GM19468 (cell line): ENCODE measurements around the gene PLXNA2.

Experiments used
- ATAC-seq: cut with Tn5 transposase; IDR thresholded peaks from one replicate; pipeline ENCODE4 v1.9.1; 2021; ENCODE audit warnings: mild to moderate bottlenecking, moderate library complexity, moderate number of reproducible peaks; ENCODE audit not compliant: unreplicated experiment; ENCODE audit errors: extremely low read depth

PLXNA2 gene

DNA sequence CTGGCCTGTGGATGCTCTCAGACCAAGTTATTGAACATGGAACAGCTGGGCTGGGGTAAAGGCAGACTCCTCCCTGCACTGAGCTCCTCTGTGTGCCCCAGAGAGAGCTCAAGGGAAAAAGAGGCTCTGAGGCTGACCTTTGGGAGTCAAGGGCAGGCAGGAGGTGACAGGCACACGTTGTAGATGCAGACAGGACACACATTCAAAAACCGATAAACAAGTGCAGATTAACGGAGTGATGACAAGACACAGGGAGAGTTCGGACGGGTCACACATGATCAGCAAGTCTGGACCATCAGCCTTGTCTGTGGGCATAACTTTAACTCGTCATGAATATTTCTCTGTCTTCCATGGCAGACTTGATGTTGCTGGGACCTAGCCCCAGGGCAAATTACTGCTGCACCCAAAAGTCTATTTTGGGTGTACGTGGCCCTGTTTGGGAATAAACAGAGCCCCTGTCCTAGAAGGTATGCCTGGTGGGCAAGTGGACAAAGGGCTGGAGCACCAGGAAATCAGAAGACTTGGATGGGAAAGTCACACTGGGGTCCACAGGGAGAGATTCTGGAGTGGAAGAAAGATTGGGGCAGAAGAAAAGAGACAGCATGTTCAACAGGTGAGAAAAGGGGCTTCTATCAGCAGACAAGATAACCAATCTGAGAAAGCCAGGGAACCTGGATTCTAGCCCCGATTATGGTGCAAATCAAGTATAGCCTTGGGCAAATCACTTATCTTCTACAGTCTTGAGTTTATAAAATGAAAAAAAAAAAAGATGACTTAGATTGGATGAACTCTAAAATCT lies 74.9 kb downstream of the PLXNA2 start:
- ATAC-seq: no peak

DNA sequence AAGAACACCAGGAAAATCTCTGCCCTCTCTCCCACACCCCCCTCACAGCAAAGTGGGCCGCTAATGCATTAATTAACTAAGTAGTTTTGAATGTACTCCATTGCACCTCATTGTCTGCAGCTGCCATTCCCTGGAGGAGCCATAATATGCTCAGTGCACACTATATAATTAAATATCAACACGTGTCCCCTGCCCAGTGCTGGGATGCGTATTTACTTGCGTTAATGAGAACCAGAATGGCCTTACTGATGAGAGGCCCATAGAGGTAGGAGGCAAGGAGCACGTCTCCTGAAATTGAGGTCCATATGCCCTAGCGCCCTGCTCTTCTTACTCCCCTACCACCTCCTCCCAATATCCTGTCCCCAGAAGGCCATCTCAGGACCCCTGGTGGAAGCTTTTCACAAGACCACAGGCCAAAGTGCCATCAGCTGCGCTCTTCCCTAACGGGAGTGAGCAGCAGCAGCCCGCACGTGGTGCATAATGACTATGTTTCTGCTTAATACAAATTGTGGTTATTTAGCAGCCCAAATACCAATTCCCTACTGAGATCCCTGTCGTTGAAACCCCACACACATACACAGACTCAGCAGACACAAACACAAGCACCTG lies 76.8 kb downstream of the PLXNA2 start:
- ATAC-seq: no peak

DNA sequence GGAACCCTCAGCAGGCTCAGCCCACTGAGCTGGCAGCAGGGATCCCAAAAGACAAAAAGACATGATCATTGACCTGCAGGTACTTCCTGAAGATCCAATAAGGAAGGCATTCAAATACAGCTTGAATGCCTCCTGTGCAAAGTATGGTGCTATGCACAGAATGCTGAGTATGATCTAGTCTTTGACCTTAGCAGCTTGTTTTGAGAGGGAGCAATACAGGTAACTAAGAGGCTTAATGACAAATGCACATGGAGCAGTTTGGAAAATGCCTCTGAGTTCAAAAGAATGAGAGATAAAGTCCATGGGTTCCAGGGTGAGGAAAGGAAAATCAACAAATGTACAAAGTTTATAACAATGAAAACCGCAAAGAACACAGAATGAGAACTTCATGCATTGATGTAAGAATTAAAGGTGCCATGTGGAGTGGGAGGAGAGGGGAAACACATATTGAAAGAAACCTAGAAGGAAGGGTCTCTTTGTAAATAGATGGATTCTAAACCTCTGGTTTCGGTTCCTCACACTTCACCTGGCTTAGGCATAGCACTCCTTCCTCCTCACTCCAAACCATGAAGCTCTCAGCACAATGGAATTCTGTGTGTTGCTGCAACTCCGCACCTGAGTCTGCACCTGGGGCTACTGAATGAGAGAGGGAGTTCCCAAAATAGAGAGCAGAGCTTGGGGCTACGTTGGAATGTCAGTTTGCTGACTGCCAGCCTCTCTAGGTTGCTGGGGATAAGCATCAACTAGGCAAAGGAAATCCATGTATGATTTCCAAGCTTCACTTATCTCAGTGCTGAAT lies 77.6 kb downstream of the PLXNA2 start:
- ATAC-seq: no peak

DNA sequence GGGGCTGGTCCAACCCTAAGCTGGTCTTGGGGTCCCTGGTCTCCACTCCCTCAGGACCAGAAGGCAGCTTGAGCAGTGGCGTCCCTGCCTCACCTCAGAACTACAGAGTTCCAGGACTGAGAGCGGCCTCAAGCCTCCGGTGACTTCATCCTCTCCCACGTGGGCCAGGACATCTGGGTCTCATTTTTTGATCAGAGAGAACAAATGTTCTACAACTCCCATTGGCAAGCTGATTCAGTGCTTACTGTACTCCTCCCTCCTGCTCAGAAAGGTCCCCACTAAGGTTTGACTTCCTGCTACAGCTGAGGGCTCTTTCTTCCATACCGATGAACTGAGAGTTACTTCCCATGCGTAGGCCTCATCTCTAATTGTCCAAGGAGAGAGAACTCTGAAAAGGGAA lies 78.5 kb downstream of the PLXNA2 start:
- ATAC-seq: no peak

DNA sequence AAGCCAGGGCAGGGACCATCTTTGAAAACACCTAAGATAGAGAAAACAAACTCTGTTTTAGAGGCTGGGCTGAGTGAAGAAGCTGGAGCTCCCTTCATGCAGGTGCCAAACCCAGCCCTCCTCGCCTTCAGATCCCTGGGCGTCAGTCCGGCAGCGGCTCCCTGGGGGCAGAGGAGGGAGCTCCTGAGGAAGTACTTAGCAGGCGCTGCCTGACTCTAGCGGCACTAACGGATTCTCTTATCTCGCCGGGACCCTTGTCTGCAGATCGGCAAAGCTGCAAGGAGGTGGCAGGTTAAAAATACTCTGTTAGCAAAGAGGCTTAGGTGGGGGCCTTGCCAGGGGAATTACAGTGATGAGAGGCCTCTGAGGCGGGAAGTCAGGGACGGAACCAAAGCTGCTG lies 79.6 kb downstream of the PLXNA2 start:
- ATAC-seq: no peak

DNA sequence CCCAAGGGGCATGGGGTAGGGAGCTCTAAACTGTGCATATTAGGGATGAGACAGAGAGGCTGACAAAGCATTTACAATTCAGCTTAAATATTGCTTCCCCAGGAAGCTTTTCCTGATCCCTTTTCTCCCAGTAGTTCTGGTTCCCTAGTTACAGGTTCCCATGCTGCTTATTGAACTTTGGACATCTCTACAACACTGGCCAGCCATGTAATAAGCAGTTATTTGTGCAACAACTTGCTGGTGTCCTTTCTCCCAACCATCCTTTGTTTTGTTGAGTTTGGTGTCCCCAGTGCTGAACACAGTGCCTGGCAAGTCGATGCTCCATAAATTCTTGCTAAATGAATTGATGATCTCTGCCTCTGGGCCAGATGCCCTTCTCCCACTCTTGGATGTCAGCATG lies 80.6 kb downstream of the PLXNA2 start:
- no peak for ATAC-seq

DNA sequence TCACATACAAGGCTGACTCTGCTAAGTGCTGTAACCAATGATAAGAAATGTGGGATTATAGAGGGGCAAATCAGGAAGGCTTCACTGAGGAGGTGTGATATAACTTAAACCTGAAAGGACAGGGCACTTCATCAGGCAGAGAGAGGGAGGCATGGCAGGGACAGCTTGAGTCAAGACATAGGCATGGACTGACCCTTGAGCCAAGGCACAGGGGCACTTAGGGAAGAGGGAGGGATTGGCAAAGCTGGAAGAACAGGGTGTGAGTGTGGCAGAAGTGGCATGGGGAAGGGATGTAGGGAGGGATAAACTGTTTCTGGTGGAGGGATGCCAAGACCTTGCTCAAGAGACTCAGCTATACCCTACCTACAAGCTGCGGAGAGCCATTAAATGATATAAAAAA lies 81.3 kb downstream of the PLXNA2 start:
- no peak for ATAC-seq

DNA sequence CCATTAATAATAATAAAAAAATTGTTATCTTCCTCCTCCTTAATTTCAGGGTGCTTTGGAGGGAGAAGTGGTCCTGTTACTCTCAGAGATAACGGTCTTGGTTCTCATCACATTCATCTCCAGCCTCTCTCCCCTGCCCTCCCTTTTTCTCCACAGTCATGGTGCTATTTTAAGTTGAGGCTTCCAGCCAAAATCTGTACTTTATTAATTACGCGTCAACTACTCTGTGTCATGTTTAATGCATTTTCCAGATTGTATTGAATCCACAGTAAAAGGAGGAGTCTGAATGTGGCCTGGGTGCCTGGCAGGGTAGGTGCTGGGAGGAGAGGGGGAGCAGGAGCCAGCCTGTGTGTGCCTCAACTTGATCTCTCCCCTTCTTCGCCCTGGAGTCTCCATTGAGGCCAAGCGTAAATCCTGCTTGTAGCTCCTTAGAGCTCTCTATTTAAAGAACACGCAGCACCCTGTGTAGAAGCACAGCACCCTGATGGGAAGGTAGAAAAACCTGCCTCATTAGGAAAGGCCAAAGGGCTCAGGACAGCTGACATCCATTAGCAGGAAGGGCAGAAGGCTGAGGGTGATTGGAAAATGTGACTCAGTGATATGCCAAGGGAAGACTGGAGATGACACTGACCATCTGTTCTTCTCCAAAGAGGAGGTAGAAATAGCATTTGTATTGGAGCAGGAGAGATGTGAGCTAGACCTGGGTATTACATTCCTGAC lies 82.4 kb downstream of the PLXNA2 start:
- no peak for ATAC-seq

DNA sequence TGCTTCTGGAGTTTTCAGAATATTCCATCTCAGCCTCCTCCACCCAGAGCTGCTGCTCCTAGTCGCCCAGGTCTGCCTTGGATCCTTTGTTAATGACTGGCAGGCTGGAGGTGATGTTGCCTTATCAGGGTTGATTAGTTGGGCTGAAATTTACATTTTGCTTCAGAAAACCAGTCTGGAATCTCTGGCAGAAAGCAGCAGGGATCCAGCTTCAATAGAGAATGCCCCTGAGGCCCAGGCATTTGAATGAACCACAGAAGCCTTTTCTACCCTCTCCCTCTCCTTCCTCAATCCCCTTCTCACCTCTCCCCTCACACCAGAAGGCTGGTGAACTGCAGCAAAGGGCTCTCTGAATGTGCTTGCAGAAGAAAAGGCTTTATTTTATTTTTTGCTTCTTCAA lies 83.2 kb downstream of the PLXNA2 start:
- no peak for ATAC-seq

DNA sequence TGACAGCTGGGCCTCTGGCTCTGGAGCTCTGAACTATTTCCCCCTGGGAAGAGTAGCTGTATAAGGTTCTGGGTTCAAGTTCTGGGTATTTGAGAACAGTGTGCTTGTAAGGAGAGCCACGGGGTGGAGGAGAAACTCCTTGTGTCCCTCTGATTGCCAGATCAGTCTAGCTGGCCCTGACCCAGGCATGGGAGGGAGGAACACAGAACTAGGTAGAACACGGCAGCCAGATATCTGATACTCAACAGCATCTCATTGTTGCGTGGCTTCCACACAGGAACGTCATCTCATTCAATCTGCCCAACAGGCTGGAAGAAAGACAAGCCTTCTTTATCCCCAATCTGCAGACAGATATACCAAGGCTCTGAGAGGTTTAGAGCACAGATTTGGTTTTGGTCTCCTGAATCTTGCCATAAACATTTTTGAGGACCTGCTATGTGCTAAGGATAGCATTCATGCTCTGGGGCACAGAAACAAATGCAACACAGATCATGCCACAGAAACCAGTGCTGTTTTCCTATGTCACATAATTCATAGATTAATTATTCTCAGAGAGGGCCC lies 83.8 kb downstream of the PLXNA2 start:
- no peak for ATAC-seq

DNA sequence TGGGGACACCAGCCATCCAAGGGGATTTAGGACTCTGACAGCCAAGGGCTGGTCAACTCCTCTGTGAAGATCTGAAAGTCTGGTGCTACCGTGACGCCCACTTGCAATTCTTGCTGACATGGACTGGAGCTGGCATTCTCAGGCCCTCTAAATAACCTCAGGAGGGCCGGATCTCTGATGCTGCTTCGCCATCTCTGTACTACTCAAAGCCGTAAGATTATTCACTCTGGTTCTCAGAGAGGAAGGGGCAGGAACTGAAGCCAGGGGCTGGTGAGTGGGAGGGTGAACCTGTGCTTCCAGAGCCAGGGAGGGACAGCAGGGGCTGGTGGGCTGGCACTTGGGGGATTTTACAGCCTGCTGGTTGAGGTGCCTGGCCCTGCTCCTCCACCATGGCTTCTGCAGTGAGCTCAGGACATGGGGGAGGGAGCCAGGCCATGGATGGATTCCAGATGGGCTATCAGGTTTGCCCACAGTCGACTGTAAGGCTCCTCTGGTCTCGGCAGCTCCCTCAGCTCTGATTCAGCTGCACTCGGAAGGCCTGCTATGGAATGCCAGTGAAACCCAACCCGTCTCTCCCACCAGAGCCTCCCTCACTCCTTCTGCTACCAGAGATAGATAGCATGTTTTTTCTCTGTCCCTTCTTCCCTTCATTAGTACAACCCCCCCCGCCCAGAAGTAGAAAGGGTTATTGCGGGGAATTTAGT lies 84.5 kb downstream of the PLXNA2 start:
- no peak for ATAC-seq

DNA sequence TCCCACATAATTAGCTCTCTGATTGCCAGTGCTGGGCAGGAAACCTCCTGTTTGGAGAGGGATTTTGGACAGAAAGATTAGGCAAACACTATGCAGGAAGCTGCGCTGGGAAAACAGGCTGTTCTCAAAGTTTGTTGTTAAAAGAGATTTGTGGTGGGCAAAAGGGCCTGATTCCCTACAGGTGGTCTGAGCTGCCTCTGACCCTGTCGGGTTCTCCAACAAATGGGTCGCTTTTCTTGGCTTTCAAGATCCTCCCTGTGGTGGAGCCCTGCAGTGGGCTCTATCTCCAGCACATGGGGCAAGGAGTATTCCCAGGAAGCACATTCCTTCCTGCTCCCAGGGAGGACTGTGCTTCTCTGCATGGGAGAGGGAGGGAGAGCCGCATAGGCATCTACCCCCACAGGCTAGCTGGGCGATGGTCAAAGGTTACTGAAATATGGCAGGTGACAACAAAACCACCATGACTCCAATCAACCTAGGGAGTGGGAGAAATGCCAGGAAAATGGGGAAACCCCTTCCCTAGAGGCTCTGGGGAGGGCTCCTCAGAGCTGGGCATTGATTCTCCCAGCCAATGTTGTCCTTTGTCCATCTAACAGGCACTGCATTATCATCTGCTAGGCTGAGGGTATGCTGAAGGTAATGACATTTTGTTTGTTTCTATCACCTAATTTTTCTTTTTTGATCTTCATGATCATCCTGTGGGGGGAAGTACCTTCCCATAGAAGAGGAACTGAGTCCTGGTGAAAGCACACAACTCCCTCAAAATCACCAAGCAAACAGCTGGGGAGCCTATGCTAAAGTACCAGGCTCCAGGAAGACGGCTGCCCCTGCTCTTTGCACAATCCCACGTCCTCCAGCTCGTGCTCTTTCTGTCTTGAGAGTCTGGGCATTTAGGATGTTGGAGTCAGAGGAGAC lies 85.3 kb downstream of the PLXNA2 start:
- ATAC-seq: no peak

DNA sequence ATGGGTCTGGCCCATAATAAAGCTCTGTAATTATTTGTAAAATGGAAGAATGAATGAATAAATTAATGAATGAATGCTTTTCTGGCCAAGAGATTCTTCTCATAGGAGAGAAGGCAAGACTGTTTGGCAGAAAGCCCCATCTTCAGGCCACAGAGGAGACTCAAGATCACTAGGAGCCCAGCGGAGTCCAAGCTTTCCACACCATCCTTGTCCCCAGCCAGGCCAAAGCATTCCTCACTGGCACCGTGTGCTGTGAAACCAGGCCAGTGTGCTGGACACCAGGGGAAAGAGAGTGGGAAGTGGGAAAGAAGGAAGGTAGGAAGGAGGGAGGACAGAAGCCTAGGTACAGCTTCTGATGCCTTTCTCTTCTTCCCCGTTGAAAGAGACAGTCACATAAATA lies 86.4 kb downstream of the PLXNA2 start:
- ATAC-seq: no peak

DNA sequence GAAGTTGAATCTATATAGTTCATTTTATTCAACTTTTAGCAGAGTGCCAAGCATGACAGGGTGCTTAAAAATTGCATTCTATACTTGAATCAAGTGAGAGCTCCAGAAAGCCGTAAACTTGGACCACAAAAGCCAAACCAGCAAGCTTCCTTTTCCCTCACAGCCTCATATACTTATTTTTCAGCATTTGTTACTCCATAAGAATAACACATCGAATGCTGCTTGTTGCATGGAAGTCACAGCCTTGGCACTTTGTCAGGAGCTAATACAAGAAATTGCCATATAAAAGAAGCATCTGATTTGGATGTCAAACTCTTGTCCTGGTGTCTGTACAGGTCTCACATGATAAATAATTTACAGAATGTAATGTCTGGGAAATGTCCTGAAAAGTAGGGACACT lies 87.4 kb downstream of the PLXNA2 start:
- no peak for ATAC-seq

DNA sequence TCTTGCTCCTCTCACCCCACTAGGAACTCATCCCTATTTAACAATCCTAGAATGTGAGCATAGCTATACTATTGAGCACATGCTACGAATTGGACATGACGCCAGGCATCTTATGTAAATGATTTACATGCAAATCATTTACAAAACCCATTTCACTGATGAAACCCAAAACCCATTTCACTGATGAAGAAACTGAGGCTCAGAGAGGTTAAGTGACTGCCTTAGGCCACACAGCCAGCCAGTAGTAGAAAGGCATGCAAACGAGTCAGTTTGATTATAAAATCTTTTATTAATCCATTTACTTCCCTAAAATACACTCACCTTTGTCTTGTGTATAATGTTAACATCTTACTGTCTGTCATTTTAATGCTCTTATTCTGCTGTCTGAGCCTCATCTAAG lies 87.9 kb downstream of the PLXNA2 start:
- ATAC-seq: no peak

DNA sequence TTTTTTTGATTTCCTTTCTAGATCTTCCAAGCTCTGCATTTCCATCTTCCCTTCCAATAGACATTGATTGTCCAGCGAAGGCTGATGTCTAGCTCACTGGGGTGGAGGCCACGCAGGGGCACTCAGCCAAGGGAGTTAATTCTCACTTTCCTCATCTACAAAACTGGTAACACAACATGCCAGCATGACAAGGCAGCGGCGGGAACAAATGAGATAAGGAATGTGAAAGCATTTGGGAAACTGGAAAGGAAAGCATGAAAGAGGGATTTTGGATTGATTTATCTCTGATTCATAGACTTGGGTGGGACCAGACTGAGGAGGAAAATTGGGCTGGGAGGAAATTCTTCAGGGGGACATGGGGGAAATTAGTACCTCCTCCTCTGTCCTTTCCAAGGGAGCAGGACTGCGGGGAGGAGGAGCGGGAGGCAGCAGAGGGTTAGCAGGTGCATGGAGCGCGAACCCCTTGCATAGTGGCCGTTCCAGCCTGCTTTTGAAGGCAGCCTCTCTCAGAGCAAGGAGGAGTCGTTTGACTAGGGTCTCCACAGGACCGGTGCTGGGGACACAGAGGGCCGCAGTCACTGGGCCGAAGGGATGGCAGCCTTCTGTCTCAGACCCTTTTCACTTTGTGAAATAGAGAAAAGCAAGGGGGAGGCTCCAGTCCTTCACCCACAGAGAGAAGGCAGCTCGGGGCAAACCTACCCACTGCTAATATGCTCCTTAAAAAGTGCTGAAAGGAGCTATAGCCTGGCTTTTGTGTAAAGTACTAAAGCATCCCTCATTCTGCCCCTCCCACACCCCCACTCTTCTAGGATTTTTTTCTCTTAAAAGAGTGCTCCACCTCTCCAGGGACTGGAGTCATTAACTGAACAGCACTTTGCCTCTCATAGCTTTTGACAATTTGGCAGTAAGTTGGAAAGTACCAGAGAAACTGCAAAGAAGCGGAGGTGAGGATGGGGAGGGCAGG lies 89.2 kb downstream of the PLXNA2 start:
- no peak for ATAC-seq

DNA sequence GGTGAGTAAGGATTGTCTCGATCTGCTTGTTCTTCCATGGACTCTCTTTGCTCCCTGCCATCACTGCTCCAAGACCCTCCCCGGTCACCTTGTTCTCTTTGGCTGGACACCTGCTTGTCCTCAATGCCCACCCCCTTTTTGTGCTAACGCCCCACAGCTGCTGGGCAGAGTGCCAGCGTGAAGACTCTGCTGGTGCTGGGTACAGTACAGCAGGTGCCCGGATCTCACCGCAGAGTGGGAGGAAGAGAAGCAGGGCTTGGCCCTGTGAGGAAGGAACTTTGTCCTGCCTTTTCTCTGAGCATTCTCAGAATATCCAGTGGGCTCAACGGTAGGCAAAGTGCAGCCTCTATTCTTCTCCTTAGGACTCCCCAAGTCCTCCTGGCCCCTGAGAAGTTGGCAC lies 90.1 kb downstream of the PLXNA2 start:
- no peak for ATAC-seq

DNA sequence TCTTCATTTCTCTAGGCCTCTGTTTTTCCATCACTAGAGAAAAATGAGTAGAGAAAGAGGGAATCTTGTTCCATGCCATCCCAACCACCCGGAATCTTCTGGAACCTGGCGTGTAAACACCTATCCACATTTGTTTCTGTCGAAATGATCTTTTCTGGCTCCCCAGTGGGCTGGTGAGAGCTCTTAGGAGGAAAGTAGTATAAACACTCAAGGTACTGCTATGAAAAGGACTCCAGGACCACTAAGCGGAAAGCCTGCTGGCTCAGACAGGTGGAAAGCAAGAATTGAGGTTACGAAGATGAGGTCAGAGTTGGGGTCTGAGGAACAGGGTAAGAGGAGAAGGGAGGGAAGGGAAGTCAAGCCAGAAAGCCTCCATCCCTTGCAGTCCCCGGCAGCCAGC lies 90.8 kb downstream of the PLXNA2 start:
- ATAC-seq: no peak
